ENCODE measurements around the gene METRNL.
"Not testable (repeated sequence)": the region's sequence is repeated elsewhere in the genome, so short reads cannot be mapped to it uniquely, and the experiment has no call there.

METRNL gene

DNA sequence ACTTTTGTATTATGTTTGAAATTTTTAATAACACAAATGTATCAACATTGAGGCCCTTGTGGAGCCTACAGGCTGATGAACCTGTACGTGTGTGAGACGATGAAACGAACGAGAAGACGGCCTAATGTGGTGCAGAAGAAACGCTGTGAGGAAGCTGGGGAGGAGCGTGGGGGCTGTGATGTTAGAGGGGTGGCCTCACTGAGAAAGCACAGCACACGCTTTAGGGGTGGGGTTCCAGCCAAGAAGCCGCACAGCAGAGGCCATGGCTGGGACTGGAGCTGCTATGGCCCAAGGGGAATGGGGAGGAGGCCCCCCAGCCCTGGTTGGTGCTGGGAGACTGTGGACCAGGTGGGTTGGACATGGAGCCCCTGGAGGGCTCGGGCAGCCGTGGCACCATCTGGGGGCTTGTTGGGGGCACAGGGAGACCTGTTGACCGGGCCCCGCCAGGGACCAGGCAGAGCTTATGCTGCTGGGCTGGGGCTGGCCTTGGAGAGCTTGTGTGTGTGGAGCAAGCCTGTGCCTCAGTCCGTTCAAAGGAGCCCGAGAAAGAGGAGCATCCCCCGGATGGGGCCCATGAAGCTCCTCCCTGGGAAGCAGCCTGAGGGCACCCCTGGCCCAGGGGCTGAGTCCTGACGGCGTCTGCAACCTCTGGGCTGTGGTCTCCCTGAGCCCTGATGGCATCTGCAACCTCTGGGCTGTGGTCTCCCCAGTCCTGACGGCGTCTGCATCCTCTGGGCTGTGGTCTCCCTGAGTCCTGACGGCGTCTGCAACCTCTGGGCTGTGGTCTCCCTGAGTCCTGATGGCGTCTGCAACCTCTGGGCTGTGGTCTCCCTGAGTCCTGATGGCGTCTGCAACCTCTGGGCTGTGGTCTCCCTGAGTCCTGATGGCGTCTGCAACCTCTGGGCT, 44.7 kb downstream of the METRNL start:
- no peak for DNase-seq (ENCODE audit: low read depth)

GRCh38 chr17:83124871-83125514, 45.6 kb downstream of the METRNL start:
- DNase-seq (ENCODE audit: low read depth): no peak

DNA sequence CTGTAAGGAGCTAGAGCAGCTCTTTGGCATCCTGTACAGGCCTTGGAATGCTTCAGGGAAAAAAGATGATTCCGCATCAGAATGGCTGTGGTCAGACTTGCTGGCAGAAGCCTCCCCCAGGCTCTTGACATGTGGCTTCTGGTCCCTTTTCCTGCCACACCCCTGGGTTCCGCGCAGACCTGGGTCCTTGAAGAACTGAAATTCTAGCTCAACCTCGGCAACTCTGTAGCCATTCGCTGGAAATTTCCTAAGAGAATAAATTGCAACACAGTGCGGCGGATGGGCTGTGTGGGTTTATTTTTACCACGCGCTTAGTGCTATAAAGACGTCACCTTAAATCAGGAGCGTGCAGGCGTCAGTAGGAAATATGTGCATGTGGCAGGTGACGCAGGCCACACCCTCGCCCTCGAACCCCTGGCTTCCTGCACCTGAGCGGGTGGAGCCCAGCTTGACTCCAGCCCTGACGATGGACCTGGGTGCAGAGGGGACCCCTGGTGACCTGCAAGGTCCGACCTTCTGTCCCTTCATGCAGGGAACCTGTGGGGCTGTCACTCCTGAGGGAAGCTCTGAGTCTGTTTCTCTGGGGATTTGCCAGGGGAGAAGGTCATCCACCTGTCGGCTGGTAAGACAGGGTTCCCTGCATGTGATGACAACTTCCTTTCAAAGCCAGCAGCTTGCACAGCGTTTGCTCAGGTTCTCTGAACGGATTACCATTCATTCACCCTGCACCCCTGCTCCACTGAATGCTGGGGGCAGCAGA, 46.3 kb downstream of the METRNL start:
- DNase-seq (ENCODE audit: low read depth): peak; percentile 22

DNA sequence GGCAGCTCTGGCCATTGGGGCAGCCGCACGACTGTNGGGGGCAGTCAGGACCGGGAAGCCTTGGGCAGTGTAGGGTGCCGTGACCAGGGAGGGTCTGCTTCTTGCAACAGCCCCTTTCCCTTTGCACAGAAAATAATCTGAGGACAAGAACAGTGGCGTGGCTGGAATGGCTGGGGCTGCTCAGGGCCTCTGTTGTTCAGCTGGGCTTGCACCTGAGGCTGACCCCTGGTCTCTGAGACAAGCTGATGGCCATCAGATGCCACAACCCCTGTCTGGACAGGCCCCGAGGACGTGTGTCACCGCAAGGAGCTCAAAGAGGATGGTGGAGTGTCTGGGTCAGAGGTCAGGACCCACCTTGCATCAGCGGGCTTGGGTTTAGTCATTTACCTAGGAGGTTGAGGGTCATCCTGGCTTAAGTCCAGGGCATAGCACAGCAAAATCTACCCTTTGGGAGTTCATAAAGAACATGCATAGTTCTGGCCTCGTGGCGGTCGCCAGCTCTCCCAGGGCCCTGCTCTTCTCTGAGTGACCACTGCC, 46.9 kb downstream of the METRNL start:
- no peak for DNase-seq (ENCODE audit: low read depth)

GRCh38 chr17:83127431-83128160, 48.2 kb downstream of the METRNL start:
- no peak for DNase-seq (ENCODE audit: low read depth)

- no peak for DNase-seq (ENCODE audit: low read depth)
These were observed 49.2 kb downstream of the METRNL start for GRCh38 chr17:83128306-83129240.

DNA sequence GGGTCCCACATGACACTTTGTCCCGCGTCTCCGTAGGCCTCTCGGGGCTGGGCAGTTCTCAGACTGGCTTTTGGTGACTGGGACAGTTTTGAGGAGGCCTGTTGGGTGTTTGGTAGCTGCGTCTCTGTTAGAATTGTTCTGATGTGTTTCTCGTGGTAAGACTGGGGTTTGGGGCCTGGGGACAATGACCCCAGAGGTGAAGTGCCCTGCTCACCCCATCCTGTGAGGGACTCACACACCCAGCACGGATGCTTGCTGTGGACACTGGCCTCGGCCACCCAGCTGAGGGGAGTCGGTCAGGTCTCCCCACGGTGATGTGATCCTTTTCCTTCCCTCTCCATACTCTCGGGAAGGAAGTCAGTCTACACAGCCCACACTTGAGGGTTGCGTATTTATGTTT, 50.3 kb downstream of the METRNL start:
- DNase-seq (ENCODE audit: low read depth): no peak

GRCh38 chr17:83131401-83132011, 52.1 kb downstream of the METRNL start:
- DNase-seq (ENCODE audit: low read depth): no peak

GRCh38 chr17:83132251-83133081, 53.1 kb downstream of the METRNL start:
- no peak for DNase-seq (ENCODE audit: low read depth)

DNA sequence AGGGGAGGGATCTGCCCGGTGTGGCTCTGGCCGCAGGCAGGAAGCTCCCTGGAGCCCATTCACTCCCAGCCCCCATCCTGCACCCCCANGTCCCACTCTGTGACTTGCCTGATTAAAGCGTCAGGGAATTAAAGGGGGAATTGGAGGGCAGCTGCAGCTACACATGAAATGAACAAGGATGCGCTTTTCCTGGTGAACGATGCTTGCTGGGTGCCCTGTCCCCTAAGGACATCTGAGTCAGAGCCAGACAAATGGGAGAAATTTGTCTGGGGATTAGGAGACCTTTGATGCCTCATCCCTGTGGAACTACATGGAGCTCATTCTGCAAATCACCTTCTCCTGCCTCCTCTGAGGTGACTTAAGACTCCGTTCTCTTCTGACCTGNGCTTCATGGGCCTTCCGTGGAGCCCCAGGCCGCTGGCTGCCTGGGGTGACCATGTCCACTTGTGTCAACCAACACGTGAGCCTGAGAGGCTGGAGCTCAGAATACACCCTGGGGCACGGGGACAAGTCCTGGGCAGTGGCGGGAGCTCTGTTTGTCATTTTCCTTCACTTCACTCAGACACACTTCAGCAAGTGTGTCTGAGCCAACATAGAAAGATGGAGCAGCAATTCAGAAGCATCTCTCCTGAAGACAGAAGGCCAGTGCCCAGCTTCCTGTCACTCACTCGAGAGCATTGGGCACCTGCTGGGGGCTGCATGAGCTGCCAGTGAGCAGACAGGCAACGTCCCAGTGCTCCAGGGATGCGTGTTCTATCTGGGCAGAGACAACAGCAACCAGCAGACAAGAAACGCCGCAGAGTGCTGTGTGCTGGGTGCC, 54.1 kb downstream of the METRNL start:
- DNase-seq (ENCODE audit: low read depth): no peak

- not testable (repeated sequence) for DNase-seq (ENCODE audit: low read depth)
These were observed 55.0 kb downstream of the METRNL start for GRCh38 chr17:83134456-83134855.

GRCh38 chr17:83135692-83136091, 56.3 kb downstream of the METRNL start:
- no peak for DNase-seq (ENCODE audit: low read depth)

DNA sequence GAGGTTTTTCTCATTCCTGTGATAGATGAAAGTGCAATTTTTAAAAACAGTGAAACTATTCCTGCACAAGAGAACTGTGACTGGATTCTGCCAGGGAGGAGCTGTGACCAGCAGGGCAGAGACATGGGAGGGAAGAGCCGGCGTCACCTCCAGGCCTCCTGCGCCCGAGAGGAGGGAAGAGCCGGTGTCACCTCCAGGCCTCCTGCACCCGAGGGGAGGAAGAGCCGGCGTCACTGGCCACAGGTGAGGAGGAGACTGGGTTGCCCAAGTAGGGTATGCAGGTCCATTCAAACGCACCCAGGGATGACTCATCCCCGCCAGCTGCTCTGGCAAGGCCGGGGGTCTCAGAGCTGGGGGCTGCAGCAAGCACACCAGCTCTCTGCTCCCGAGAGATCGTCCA, 56.7 kb downstream of the METRNL start:
- no peak for DNase-seq (ENCODE audit: low read depth)

- no peak for DNase-seq (ENCODE audit: low read depth)
These were observed 57.5 kb downstream of the METRNL start for GRCh38 chr17:83136931-83137330.

- no peak for DNase-seq (ENCODE audit: low read depth)
These were observed 58.1 kb downstream of the METRNL start for GRCh38 chr17:83137523-83137922.

GRCh38 chr17:83138820-83139219, 59.4 kb downstream of the METRNL start:
- DNase-seq (ENCODE audit: low read depth): no peak

GRCh38 chr17:83139541-83140248, 60.3 kb downstream of the METRNL start:
- not testable (repeated sequence) for DNase-seq (ENCODE audit: low read depth)

DNA sequence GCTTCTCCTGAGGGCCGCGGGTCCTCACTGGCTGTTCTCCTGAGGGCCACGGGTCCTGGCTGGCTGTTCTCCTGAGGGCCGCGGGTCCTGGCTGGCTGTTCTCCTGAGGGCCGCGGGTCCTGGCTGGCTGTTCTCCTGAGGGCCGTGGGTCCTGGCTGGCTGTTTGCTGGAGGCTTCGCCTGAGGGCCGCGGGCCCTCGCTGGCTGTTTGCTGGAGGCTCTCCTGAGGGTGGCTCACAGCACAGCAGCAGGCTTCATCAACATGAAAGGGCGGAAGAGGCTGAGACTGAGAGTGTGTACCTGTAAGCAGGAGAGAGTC, 60.8 kb downstream of the METRNL start:
- not testable (repeated sequence) for DNase-seq (ENCODE audit: low read depth)

Measured in GM04504 (cell line).